Skin of body (tissue), 2 donors: ENCODE measurements around the gene TIMM10. TPM values are rescaled to one million over a fixed set of nuclear protein-coding genes. Genes with fewer than 3 reads are reported as not detected.

Experiments
- DNase-seq: peaks from one replicate; lab custom pipeline; 2025; lab: John Stamatoyannopoulos, UW
- total RNA-seq: library from RNA; depleted of rRNA; stranded (reverse); fragments of >200 nt; gene quantifications from one replicate; pipeline ENCODE4 v1.2.3, GENCODE V29; 2014

Gene TIMM10
- 21.0 TPM for total RNA-seq

DNA sequence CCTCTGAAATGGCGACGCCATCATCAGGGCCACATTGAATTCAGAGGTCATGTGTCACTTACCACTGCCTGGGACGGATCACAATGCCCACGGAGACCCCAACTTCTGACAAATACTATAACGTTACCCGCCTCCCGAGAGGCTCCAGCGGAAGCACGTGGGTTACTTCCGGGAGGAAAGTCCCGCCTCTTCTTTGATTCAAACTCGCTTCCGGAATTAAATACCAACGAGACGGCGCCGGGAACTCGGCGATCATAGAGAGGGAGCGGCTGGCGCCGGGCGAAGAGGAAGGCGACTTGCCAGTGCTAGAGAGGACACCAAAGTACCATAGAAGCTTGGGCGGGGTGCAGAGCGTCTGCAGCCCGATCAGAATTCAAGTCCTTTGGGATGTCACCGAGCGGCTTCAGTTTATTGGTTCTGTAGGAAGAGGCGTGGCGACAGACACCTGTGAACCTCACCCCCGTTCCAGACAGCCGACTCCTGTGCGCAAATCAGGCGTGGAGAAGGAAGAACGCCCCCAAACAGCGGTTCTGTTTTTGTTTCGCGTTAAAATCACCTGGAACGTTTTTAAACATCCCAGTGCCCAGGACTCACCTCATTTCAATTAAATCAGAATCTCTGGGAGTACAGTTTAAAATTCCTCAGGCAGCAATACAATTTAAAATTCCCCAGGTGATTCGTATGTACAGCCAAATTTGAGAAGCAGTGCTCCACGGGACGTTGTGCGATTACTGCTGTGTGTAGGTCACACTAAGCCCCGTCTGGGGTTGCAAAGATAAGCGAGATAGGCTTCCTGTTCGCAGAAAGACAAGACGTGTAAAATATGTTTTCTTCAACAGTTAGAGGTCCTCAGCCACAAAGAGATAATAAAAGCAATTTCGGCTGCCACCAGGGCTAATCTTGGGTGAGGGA is at the start of gene TIMM10:
TSS of gene TIMM10 (minus strand) at position 159 of the 912 bp plus-strand sequence. CDS start 565 bp downstream, outside the sequence.
- peak; percentile 96 for DNase-seq

GRCh38 chr11:57574061-57574460 is 43.5 kb upstream of the TIMM10 start:
- no peak for DNase-seq

GRCh38 chr11:57571606-57572005 is 41.1 kb upstream of the TIMM10 start:
- DNase-seq: no peak

DNA sequence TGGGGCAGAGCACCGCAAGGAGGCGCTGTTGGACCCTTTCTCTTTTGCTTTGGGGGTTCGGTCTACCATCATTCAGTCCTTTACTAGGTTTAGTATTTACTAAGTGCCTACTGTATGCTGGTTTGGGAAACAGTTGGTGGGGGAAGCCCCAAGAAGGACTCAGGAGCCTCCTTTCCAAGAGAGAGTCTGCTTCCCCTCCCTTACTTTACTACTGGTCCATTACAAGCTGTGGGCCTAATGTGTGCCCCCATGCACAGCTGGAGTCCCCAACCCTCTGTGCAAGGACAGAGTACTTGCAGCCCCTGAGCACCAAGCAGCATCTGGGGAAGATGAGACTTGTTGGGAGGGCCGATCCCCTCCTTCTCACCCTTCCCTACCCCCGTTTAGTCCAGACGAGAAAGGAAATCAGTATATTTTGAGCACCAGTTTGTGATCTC is 37.8 kb upstream of the TIMM10 start:
- no peak for DNase-seq

DNA sequence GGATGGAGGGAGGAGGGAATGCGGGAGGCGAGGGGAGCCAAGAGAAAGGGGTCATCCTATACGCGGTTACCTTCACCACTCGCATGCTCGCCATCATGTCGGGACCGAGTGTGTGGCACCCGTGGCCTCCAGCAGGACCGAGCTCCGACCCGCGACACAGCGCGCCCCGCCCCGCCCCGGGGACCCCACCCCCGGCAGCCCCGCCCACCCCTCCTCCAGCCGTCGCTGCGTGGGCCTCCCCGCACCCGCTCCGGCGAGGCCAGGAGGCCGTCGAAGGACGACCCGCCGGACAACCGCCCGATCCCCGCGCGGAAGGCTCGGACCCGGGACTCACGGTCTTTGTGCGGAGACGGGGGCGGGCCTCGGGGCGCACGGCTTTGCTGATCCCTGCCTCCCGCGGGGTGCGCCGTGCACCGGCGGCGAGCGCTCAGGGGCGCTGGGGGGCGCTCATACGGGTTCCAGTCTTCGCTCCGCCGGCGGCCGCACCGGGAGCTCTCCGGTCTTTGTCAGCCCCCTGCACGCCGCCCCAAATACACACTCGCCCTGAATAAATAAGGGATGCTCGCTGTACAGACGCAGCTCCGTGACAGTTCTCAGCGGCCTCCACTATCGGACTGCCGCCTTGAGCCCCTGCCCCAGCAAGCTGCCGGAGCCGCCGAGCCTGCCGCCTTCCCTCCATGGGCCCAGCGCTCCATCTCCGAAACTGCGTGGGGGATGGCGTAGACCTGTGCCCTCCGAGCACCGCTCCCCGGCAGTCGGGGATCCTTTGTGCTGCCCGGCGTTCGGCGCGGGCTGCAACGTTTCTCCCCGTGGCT is 37.2 kb upstream of the TIMM10 start, which contains the start of gene UBE2L6:
TSS of gene UBE2L6 (minus strand) at position 158 of the 815 bp plus-strand sequence. CDS start at position 97, 61 bp downstream.
- DNase-seq: peak; percentile 38

DNA sequence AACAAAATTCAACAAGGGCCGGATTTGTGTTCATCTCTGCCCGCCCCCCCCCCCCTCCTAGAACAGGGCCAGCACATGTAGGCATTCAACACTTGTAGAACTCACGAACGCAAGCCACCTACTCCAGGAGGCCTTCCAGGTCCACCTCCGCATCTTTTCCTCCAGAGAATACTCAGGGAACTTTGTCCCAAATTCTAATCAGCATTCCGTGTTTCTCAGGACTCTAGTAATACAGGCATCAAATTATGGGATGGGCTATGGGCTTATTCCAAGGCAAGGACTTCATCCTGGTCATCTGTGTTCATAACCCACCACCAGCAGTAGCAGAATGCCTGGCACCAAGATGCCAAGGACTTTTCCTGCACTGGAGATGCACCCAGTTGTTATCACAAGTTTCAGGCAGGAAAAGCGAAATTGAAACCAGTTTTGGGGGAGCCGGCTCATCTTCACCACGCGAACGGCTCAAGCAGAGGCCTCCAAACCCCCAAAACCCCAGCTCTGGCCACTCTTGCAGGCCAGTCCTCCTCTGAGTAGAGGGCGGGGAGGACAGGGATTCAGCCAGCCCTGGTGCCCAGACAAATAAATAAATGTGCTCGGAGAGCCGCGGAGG is 36.5 kb upstream of the TIMM10 start:
- no peak for DNase-seq

DNA sequence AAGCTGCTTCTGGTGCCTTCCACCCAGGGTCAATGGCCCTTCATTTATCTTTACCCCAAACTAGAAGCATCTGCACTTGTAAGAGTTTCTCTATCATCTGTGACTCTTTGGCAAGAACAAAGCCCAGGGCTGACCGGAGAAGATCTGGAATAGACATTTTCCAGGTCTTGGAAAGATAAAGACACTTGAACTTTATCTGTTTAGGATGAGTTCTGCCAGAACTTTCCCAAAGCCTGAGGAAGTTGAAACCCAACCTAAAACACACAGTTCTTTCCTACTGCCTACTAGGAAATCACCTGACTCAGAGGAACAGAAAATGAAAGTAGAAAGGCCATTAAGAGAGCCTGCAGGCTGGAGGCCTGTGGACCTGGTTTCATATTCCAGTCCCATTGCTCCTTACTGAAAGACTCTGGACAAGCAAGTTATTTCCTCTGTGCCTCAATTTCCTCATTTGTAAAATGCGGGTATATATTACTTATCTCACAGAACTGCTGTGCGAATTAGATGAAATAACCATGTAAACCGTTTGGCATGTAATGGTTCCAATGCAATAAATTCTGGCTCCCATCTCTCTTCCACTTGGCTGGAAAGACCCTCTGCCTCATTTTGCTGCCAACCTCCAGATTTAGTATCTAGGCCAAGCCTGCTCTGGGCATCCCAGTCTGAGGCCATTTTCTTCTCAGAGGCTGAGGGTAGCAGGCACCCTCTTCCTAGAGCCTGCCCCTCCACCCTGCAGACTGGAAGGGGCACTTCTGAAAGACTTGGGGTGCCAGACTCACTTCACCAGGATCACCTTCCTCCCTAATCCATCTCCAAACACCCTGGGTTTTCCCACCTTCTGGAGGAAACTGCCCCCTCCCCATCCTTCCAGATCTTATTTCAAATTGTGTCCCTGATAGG is 35.7 kb upstream of the TIMM10 start:
- DNase-seq: no peak

- no peak for DNase-seq
Observed at GRCh38 chr11:57562596-57562995, 32.0 kb upstream of the TIMM10 start.

DNA sequence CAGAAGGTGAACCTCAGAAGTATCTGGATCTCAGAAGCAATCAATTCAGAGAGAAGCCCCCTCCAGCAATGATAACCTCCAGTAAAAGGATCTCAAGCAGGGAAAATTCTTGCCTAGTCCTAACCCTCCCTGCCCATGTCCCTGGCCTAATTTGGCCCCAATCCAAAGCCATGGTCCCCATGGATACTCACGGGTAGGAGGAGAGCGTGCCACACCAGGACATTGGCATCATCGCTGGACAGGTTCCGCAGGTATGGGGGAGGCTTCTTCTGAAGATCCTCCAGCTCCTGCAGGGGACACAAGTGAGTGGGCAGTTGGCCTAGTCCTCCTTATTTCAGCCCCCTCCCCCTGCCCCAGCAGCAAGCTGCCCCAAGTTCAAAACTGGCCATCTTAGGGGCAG is 29.6 kb upstream of the TIMM10 start:
- DNase-seq: no peak

GRCh38 chr11:57556041-57556440 is 25.5 kb upstream of the TIMM10 start:
- DNase-seq: no peak

- DNase-seq: no peak
Observed at GRCh38 chr11:57555393-57555792, 24.8 kb upstream of the TIMM10 start.

DNA sequence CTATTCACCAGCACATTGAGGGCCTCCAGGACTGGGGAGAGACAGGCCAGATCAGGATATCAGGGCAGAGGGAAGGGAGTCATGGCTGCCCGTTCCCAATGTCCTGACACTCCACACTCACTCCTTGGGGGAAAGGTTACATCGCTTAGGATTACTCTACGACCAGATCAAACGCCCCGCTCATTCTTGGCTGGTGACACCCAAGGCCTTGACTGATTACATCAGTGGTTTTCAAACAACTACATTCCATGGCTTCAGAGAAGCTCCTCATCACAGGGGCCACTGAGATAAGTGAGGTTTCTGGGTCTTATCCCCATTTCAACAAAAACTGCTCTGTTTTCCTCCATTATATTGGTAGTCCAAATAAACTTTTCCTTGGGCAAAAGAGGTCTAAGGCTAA is 21.9 kb upstream of the TIMM10 start:
- DNase-seq: no peak

DNA sequence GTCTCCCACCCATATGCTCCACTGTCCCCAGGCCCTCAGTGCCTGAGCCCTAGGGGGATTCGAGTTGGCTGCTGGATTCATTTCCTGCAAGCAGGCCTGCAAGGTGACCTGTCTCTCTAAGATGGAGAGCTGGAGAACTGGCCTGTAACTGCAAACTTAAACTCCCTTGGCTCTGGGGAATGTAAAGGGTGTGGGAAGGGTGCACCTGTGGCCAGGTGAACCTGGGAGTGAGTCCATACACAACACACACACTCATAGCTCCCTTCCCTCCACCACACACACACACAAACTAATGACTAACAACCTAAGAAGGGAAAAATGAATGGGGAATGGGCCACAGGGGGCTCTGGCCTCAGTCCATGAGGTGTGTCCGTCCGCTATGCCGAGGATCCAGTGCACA is 21.4 kb upstream of the TIMM10 start:
- no peak for DNase-seq

GRCh38 chr11:57549983-57550382 is 19.4 kb upstream of the TIMM10 start:
- no peak for DNase-seq

DNA sequence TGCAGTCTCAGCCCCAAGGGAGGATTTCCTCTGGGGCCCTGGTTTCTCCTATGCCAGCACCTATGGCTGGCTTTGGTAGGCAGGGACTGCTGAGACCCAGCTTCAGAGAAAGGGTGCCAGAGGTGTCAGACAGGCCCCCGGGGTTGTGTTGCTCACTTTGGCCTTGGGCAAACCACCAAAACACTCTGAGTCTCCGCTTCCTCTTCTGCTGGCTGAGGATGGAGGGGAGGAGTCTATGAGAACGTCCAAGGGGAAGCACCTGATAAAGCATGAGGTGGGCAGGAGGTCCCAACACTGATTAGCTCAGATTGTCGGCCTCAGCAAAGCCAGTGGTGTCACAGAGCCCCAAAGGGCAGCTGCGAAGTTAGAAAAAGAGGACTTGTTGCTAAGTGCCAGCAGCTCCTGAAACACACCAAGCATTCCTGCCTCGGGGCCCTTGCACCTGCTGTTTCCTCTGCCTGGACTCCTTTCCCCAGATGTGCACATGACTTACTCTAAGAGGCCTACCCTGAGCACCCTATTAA is 17.4 kb upstream of the TIMM10 start:
- no peak for DNase-seq

DNA sequence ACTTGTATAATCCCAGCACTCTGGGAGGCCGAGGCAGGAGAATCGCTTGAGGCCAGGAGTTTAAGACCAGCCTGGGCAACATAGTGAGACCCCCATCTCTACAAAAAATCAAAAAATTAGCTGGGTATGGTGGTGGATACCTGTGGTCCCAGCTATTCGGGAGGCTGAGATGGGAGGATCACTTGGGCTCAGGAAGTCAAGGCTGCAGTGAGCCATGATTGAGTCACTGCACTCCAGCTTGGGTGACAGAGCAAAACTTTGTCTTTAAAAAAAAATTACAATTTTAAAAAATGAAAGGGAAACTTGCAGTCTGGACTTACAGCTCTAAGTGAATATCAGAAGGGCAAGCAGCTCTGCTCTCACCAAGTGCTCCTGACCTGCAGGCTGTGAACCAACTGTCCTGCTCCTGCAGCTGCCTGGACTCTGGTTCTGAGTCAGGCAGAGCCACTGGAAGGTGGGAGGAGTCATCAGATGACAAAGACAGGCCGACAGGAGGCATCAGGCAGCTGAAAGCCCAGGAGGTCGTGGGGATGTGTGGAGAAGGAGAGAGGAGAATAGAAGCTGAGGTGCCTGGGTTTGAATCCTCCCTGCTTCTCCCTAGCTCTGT is 16.4 kb upstream of the TIMM10 start:
- DNase-seq: no peak

- no peak for DNase-seq
Observed at GRCh38 chr11:57546451-57546850, 15.9 kb upstream of the TIMM10 start.

DNA sequence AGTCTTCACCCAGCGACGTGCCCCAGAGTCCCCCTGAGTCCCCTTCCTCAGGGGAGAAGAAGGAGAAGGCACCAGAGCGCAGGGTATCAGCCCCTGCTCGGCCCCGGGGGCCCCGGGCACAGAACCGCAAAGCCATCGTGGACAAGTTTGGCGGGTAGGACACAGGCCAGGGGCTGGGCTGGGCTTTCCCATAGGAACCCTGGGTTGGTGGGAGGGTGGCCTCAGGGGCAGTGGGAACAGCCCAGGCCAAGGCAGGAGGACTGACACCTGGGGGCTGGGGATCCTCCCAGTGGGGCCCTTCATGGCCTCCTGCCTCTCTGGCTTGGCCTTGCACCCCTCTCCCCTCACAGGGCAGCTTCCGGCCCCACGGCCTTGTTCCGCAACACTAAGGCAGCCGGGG is 15.3 kb upstream of the TIMM10 start:
- DNase-seq: no peak

- no peak for DNase-seq
Observed at GRCh38 chr11:57544566-57544965, 14.0 kb upstream of the TIMM10 start.

DNA sequence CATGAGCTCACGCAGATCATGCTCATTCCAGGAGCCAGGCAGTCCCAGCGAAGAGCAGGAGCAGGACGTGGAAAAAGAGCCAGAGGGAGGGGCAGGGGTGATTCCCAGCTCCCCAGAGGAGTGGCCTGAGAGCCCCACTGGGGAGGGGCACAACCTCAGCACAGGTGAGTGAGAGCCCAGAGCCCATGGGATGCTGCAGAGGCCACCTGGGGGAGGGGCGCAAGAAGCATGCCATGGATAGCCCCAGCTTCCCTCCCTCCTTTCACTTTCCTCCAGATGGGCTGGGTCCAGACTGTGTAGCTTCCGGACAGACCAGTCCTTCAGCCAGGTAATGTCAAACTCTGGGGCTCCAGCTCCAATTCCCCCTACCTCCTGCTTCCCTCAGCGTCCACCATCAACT is 13.0 kb upstream of the TIMM10 start:
- DNase-seq: no peak
